ENCODE results near the gene TPRN.

TPRN gene

GRCh38 chr9:137234055-137234697 is 33.6 kb upstream of the TPRN start:
- peaks cover 36% of the 10 kb centered on the region for H3K4me1 ChIP-seq (ENCODE audit: control insufficient read depth, insufficient read depth, low read length)
- H3K27me3 ChIP-seq (ENCODE audit: control insufficient read depth, insufficient read depth, low read length), result peaks cover 53% of the 10 kb centered on the region

GRCh38 chr9:137233143-137233980 is 32.8 kb upstream of the TPRN start:
- Histone ChIP-seq H3K4me3 (ENCODE audit: low read length) (no peak overlapping the region), H3K27me3 (ENCODE audit: control insufficient read depth, insufficient read depth, low read length) (peaks cover 59% of the 10 kb centered on the region), H3K4me1 (ENCODE audit: control insufficient read depth, insufficient read depth, low read length) (peaks cover 37% of the 10 kb centered on the region), H3K9me3 (ENCODE audit: control insufficient read depth, low read length) (no peaks in the 10 kb centered on the region), H3K9ac (ENCODE audit: low read length) (no peak overlapping the region), H3K36me3 (ENCODE audit: control insufficient read depth, insufficient read depth, low read length) (no peaks in the 10 kb centered on the region)

More at GRCh38 chr9:137234055-137234697, 33.6 kb upstream of the TPRN start:
- Histone ChIP-seq H3K9ac (ENCODE audit: low read length) (no peak overlapping the region), H3K4me3 (ENCODE audit: low read length) (no peak overlapping the region), H3K36me3 (ENCODE audit: control insufficient read depth, insufficient read depth, low read length) (no peaks in the 10 kb centered on the region), H3K9me3 (ENCODE audit: control insufficient read depth, low read length) (no peaks in the 10 kb centered on the region)

GRCh38 chr9:137232510-137232909 is 32.0 kb upstream of the TPRN start:
- no peaks in the 10 kb centered on the region for H3K9me3 ChIP-seq (ENCODE audit: control insufficient read depth, low read length)
- H3K4me1 ChIP-seq (ENCODE audit: control insufficient read depth, insufficient read depth, low read length), result peaks cover 34% of the 10 kb centered on the region
- H3K36me3 ChIP-seq (ENCODE audit: control insufficient read depth, insufficient read depth, low read length), result no peaks in the 10 kb centered on the region
- H3K27me3 ChIP-seq (ENCODE audit: control insufficient read depth, insufficient read depth, low read length), result peaks cover 59% of the 10 kb centered on the region
- no peak overlapping the region for H3K9ac ChIP-seq (ENCODE audit: low read length)
- no peak overlapping the region for H3K4me3 ChIP-seq (ENCODE audit: low read length)

GRCh38 chr9:137232101-137232500 is 31.6 kb upstream of the TPRN start:
- H3K9me3 ChIP-seq (ENCODE audit: control insufficient read depth, low read length), result no peaks in the 10 kb centered on the region
- no peaks in the 10 kb centered on the region for H3K36me3 ChIP-seq (ENCODE audit: control insufficient read depth, insufficient read depth, low read length)
- H3K27me3 ChIP-seq (ENCODE audit: control insufficient read depth, insufficient read depth, low read length), result peaks cover 59% of the 10 kb centered on the region
- no peak overlapping the region for H3K9ac ChIP-seq (ENCODE audit: low read length)
- H3K4me3 ChIP-seq (ENCODE audit: low read length), result no peak overlapping the region
- peaks cover 34% of the 10 kb centered on the region for H3K4me1 ChIP-seq (ENCODE audit: control insufficient read depth, insufficient read depth, low read length)

GRCh38 chr9:137231372-137232039 is 31.0 kb upstream of the TPRN start:
- Histone ChIP-seq H3K9me3 (ENCODE audit: control insufficient read depth, low read length) (no peaks in the 10 kb centered on the region), H3K36me3 (ENCODE audit: control insufficient read depth, insufficient read depth, low read length) (no peaks in the 10 kb centered on the region), H3K9ac (ENCODE audit: low read length) (no peak overlapping the region), H3K4me3 (ENCODE audit: low read length) (no peak overlapping the region), H3K27me3 (ENCODE audit: control insufficient read depth, insufficient read depth, low read length) (peaks cover 59% of the 10 kb centered on the region), H3K4me1 (ENCODE audit: control insufficient read depth, insufficient read depth, low read length) (peaks cover 34% of the 10 kb centered on the region)

GRCh38 chr9:137230705-137231371 is 30.3 kb upstream of the TPRN start, which contains the start of gene SLC34A3:
SLC34A3 (plus strand) TSS chr9:137230901; CDS start chr9:137231703, 802 bp downstream.
- Histone ChIP-seq H3K4me3 (ENCODE audit: low read length) (no peak within 1 kb of the TSS), H3K36me3 (ENCODE audit: control insufficient read depth, insufficient read depth, low read length) (no peaks in the 10 kb centered on the region), H3K27me3 (ENCODE audit: control insufficient read depth, insufficient read depth, low read length) (peaks cover 55% of the 10 kb centered on the region), H3K9ac (ENCODE audit: low read length) (no peak within 1 kb of the TSS), H3K9me3 (ENCODE audit: control insufficient read depth, low read length) (no peaks in the 10 kb centered on the region), H3K4me1 (ENCODE audit: control insufficient read depth, insufficient read depth, low read length) (peaks cover 35% of the 10 kb centered on the region)

GRCh38 chr9:137229903-137230704 is 29.6 kb upstream of the TPRN start:
- peaks cover 41% of the 10 kb centered on the region for H3K4me1 ChIP-seq (ENCODE audit: control insufficient read depth, insufficient read depth, low read length)
- no peak overlapping the region for H3K4me3 ChIP-seq (ENCODE audit: low read length)
- no peaks in the 10 kb centered on the region for H3K36me3 ChIP-seq (ENCODE audit: control insufficient read depth, insufficient read depth, low read length)
- no peak overlapping the region for H3K9ac ChIP-seq (ENCODE audit: low read length)
- peaks cover 47% of the 10 kb centered on the region for H3K27me3 ChIP-seq (ENCODE audit: control insufficient read depth, insufficient read depth, low read length)
- no peaks in the 10 kb centered on the region for H3K9me3 ChIP-seq (ENCODE audit: control insufficient read depth, low read length)

- no peaks in the 10 kb centered on the region for H3K9me3 ChIP-seq (ENCODE audit: control insufficient read depth, low read length)
- H3K27me3 ChIP-seq (ENCODE audit: control insufficient read depth, insufficient read depth, low read length), result peaks cover 39% of the 10 kb centered on the region
- H3K4me3 ChIP-seq (ENCODE audit: low read length), result no peak overlapping the region
- peaks cover 49% of the 10 kb centered on the region for H3K4me1 ChIP-seq (ENCODE audit: control insufficient read depth, insufficient read depth, low read length)
- no peak overlapping the region for H3K9ac ChIP-seq (ENCODE audit: low read length)
- no peaks in the 10 kb centered on the region for H3K36me3 ChIP-seq (ENCODE audit: control insufficient read depth, insufficient read depth, low read length)
Measured at GRCh38 chr9:137228968-137229896, 28.7 kb upstream of the TPRN start.

- H3K4me1 ChIP-seq (ENCODE audit: control insufficient read depth, insufficient read depth, low read length), result peaks cover 54% of the 10 kb centered on the region
- H3K27me3 ChIP-seq (ENCODE audit: control insufficient read depth, insufficient read depth, low read length), result peaks cover 36% of the 10 kb centered on the region
- no peak overlapping the region for H3K4me3 ChIP-seq (ENCODE audit: low read length)
- no peaks in the 10 kb centered on the region for H3K9me3 ChIP-seq (ENCODE audit: control insufficient read depth, low read length)
- H3K9ac ChIP-seq (ENCODE audit: low read length), result no peak overlapping the region
- no peaks in the 10 kb centered on the region for H3K36me3 ChIP-seq (ENCODE audit: control insufficient read depth, insufficient read depth, low read length)
Measured at GRCh38 chr9:137228506-137228967, 28.0 kb upstream of the TPRN start.

- H3K4me3 ChIP-seq (ENCODE audit: low read length), result no peak overlapping the region
- H3K36me3 ChIP-seq (ENCODE audit: control insufficient read depth, insufficient read depth, low read length), result no peaks in the 10 kb centered on the region
- H3K27me3 ChIP-seq (ENCODE audit: control insufficient read depth, insufficient read depth, low read length), result peaks cover 31% of the 10 kb centered on the region
- H3K9ac ChIP-seq (ENCODE audit: low read length), result no peak overlapping the region
- H3K9me3 ChIP-seq (ENCODE audit: control insufficient read depth, low read length), result no peaks in the 10 kb centered on the region
- H3K4me1 ChIP-seq (ENCODE audit: control insufficient read depth, insufficient read depth, low read length), result peaks cover 56% of the 10 kb centered on the region
Measured at GRCh38 chr9:137227853-137228505, 27.4 kb upstream of the TPRN start.

All from mucosa of stomach (tissue), 1 donor.